OCI-LY1 (cell line): ENCODE results near the gene USH2A.

Experiments
- H2AFZ ChIP-seq: fragments of 200-600 bp; sonication (generic), shearing (Covaris generic); 2 replicates; pipeline ENCODE4 v1.6.0; 2014; ENCODE audit warnings: antibody characterized with exemption, mild to moderate bottlenecking, low read length
- H3F3A ChIP-seq: fragments of 200-600 bp; sonication (generic), shearing (Covaris generic); 2 replicates; pipeline ENCODE4 v1.6.0; 2014; ENCODE audit warnings: mild to moderate bottlenecking, antibody characterized with exemption, low read length, moderate library complexity; ENCODE audit not compliant: insufficient read depth
- H3K27ac ChIP-seq: fragments of 200-600 bp; sonication (generic); 2 replicates; pipeline ENCODE4 v1.5.1; 2014; ENCODE audit warnings: low read length, mixed run types, mild to moderate bottlenecking, low read depth; ENCODE audit not compliant: poor library complexity, severe bottlenecking
- H3K27me3 ChIP-seq: fragments of 200-600 bp; sonication (generic); 2 replicates; pipeline ENCODE4 v1.6.0; 2014; ENCODE audit warnings: antibody characterized with exemption, mild to moderate bottlenecking, low read length, moderate library complexity; ENCODE audit not compliant: insufficient read depth
- H3K36me3 ChIP-seq: fragments of 200-600 bp; sonication (generic); 2 replicates; pipeline ENCODE4 v1.6.1; 2014; ENCODE audit warnings: mild to moderate bottlenecking, antibody characterized with exemption, low read length, moderate library complexity, mixed read lengths; ENCODE audit not compliant: insufficient read depth
- H3K4me1 ChIP-seq: fragments of 200-600 bp; sonication (generic); 2 replicates; pipeline ENCODE4 v1.5.1; 2014; ENCODE audit warnings: mild to moderate bottlenecking, low read length, moderate library complexity; ENCODE audit not compliant: insufficient read depth, severe bottlenecking
- H3K4me2 ChIP-seq: fragments of 200-600 bp; sonication (generic), shearing (Covaris generic); 2 replicates; pipeline ENCODE4 v1.6.1; 2014; ENCODE audit warnings: low read length
- H3K4me3 ChIP-seq: fragments of 200-600 bp; sonication (generic); 2 replicates; pipeline ENCODE4 v1.5.1; 2014; ENCODE audit warnings: low read length, low read depth, mild to moderate bottlenecking, mixed read lengths; ENCODE audit not compliant: poor library complexity, severe bottlenecking
- H3K79me2 ChIP-seq: fragments of 200-600 bp; shearing (Covaris generic); 2 replicates; pipeline ENCODE4 v1.6.1; 2016; ENCODE audit warnings: mixed run types, low read length, mixed read lengths; ENCODE audit not compliant: insufficient read depth
- H3K9ac ChIP-seq: fragments of 200-600 bp; sonication (generic), shearing (Covaris generic); 2 replicates; pipeline ENCODE4 v1.6.1; 2014; ENCODE audit warnings: mild to moderate bottlenecking, low read length, mixed read lengths
- H3K9me2 ChIP-seq: fragments of 200-600 bp; sonication (generic), shearing (Covaris generic); 2 replicates; pipeline ENCODE4 v1.6.1; 2014; ENCODE audit warnings: low read depth, mild to moderate bottlenecking, low read length, mixed read lengths
- H3K9me3 ChIP-seq: fragments of 200-600 bp; shearing (Covaris generic); 2 replicates; pipeline ENCODE4 v1.6.1; 2014; ENCODE audit warnings: low read length, mixed read lengths
- H4K20me1 ChIP-seq: fragments of 200-600 bp; sonication (generic), shearing (Covaris generic); 2 replicates; pipeline ENCODE4 v1.6.0; 2016; ENCODE audit warnings: mild to moderate bottlenecking, low read length; ENCODE audit not compliant: insufficient read depth
- EZH2 ChIP-seq: fragments of 200-600 bp; sonication (generic), shearing (Covaris generic); IDR thresholded peaks from 2 replicates; pipeline ENCODE4 v1.8.0; 2017; ENCODE audit warnings: borderline replicate concordance, mixed run types, mild to moderate bottlenecking, antibody characterized with exemption, low read length, moderate library complexity, mixed read lengths
- TF ChIP-seq, protein P1 (sequence below): fragments of 200-600 bp; sonication (generic), shearing (Covaris generic); IDR thresholded peaks from 2 replicates; pipeline ENCODE4 v1.5.1; 2017; ENCODE audit warnings: mild to moderate bottlenecking, antibody characterized with exemption, low read length, moderate library complexity, mixed read lengths

The USH2A gene

GRCh38 chr1:215911406-215911968, 511.8 kb downstream of the USH2A start:
- Histone ChIP-seq H2AFZ (no peak overlapping the region), H3K4me3 (no peak overlapping the region), H3K36me3 (no peaks in the 10 kb centered on the region), H3K9ac (no peak overlapping the region), H3K4me1 (no peaks in the 10 kb centered on the region), H3K9me2 (no peaks in the 10 kb centered on the region), H3K27ac (no peak overlapping the region), H3F3A (no peaks in the 10 kb centered on the region), H3K9me3 (no peaks in the 10 kb centered on the region), H3K79me2 (no peaks in the 10 kb centered on the region), H3K4me2 (no peak overlapping the region), H4K20me1 (no peaks in the 10 kb centered on the region), H3K27me3 (no peaks in the 10 kb centered on the region)
- no peak for TF ChIP-seq EZH2
- TF ChIP-seq, protein P1, sequence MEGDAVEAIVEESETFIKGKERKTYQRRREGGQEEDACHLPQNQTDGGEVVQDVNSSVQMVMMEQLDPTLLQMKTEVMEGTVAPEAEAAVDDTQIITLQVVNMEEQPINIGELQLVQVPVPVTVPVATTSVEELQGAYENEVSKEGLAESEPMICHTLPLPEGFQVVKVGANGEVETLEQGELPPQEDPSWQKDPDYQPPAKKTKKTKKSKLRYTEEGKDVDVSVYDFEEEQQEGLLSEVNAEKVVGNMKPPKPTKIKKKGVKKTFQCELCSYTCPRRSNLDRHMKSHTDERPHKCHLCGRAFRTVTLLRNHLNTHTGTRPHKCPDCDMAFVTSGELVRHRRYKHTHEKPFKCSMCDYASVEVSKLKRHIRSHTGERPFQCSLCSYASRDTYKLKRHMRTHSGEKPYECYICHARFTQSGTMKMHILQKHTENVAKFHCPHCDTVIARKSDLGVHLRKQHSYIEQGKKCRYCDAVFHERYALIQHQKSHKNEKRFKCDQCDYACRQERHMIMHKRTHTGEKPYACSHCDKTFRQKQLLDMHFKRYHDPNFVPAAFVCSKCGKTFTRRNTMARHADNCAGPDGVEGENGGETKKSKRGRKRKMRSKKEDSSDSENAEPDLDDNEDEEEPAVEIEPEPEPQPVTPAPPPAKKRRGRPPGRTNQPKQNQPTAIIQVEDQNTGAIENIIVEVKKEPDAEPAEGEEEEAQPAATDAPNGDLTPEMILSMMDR = no peak

DNA sequence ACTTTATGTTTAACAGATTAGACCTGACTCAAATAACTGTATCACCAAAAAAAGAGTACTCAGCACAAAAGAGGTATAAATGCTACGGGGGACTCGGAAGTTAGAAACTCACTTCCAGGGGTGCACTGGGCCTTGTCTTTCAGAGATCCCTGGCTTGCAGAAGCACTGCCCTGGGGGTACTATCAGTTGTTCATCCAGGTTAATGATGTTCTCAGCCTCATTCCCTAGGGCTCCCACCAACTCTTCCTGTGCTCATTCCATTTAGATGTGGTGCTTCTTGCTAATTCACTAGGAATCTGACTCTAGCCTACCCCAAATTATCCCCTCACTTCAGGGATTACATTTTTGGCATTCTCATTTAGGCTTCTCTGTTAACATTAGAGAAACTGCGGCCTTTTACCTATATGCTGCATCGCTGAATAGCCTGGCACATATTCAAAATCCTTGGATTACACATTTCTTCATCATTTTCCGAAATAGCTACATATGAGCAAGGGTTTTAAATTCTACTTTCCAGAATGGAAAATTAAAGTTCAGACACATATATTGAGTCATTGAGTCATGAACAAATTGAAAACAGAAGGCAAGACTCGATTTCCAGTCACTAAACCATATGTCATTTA, 517.6 kb downstream of the USH2A start:
- H3K4me3 ChIP-seq = no peak overlapping the region
- no peaks in the 10 kb centered on the region for H3K79me2 ChIP-seq
- H3K27ac ChIP-seq = no peak overlapping the region
- H3K4me1 ChIP-seq = no peaks in the 10 kb centered on the region
- TF ChIP-seq, protein P1 = no peak
- TF ChIP-seq EZH2 = no peak
- no peaks in the 10 kb centered on the region for H3K9me2 ChIP-seq
- no peaks in the 10 kb centered on the region for H3F3A ChIP-seq
- H3K4me2 ChIP-seq = no peak overlapping the region
- H4K20me1 ChIP-seq = no peaks in the 10 kb centered on the region
- no peak overlapping the region for H2AFZ ChIP-seq
- H3K9me3 ChIP-seq = no peaks in the 10 kb centered on the region
- H3K27me3 ChIP-seq = no peaks in the 10 kb centered on the region
- H3K9ac ChIP-seq = no peak overlapping the region
- no peaks in the 10 kb centered on the region for H3K36me3 ChIP-seq

DNA sequence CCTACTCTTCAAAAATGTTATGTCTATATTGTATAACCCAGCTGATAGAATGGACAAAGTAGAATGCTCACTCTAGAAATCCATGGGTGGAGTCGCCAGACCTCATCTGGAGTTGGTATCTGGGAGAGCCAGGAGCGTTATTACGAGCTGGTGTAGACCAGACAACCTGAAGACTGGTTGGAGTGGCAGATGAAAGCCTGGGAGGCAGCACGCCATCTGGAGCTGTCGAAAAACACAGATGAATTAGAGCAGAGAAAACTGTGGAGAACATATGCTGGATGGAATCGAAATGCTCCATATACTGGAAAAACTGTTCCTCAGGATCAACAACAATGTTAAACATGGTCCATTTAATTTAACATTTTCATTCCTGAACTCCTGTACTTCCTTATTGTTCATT, 522.6 kb downstream of the USH2A start:
- H3K27me3 ChIP-seq = no peaks in the 10 kb centered on the region

More for the DNA sequence above, 522.6 kb downstream of the USH2A start:
- Histone ChIP-seq H3K9ac (no peak overlapping the region), H3K79me2 (no peaks in the 10 kb centered on the region), H3K27ac (no peak overlapping the region), H3K4me2 (no peak overlapping the region), H3K9me2 (no peaks in the 10 kb centered on the region), H4K20me1 (no peaks in the 10 kb centered on the region), H3K4me3 (no peak overlapping the region), H3K36me3 (no peaks in the 10 kb centered on the region), H3K9me3 (no peaks in the 10 kb centered on the region), H3F3A (no peaks in the 10 kb centered on the region), H3K4me1 (no peaks in the 10 kb centered on the region), H2AFZ (no peak overlapping the region)
- TF ChIP-seq EZH2 = no peak
- TF ChIP-seq, protein P1 = no peak
